Adrenal gland (tissue), 12 donors: ENCODE measurements around the gene SMS. TPM values are rescaled to one million over a fixed set of nuclear protein-coding genes. Genes with fewer than 3 reads are reported as not detected.

ENCODE experiments used
- DNase-seq, 7 donors: peaks; one replicate each; pipeline ENCODE4 v3.0.0-alpha.2; 2019 to 2020
- H3K27ac ChIP-seq, 5 donors: fragments of 200-600 bp; sonication (generic) in 4 of 5; 1 replicate in 3 of 5; 2 replicates in 2 of 5; pipeline versions ENCODE4 v1.5.1 to v1.8.0; 2016 to 2020; ENCODE audit warnings: mild to moderate bottlenecking in 1 of 5
- H3K27me3 ChIP-seq: fragments of 200-600 bp; 2 replicates; pipeline ENCODE4 v1.8.0; 2021
- H3K36me3 ChIP-seq, 2 donors: fragments of 200-600 bp; replicated peaks in 1 of 2; 1 replicate in 1 of 2; 2 replicates in 1 of 2; pipeline versions ENCODE4 v1.5.1 to v1.8.0; 2018 to 2022
- H3K4me1 ChIP-seq, 2 donors: fragments of 200-600 bp; replicated peaks in 1 of 2; 1 replicate in 1 of 2; 2 replicates in 1 of 2; pipeline versions ENCODE4 v1.5.1 to v1.8.0; 2018 to 2021
- H3K4me3 ChIP-seq, 4 donors: fragments of 200-600 bp; sonication (generic) in 3 of 4; one replicate each; pipeline ENCODE4 v1.5.1; 2016 to 2018
- H3K9me3 ChIP-seq, 3 donors: fragments of 200-600 bp; sonication (generic) in 1 of 3; replicated peaks in 1 of 3; 1 replicate in 2 of 3; 2 replicates in 1 of 3; pipeline versions ENCODE4 v1.5.1 to v1.8.0; 2016 to 2021
- CTCF ChIP-seq, 6 experiments: fragments of 450-650 bp in 4 of 6; fragments of 200-600 bp in 2 of 6; sonication (generic) in 1 of 6; IDR thresholded peaks; 1 replicate in 5 of 6; 2 replicates in 1 of 6; pipeline versions ENCODE4 v1.5.1 to v1.8.0; 2016 to 2021; ENCODE audit warnings: antibody characterized with exemption in 6 of 6, mild to moderate bottlenecking in 2 of 6, moderate library complexity in 1 of 6
- POLR2A ChIP-seq, 2 donors: fragments of 450-650 bp; IDR thresholded peaks; one replicate each; pipeline ENCODE4 v1.6.1; 2017; ENCODE audit warnings: antibody characterized with exemption in 2 of 2, mild to moderate bottlenecking in 2 of 2, moderate library complexity in 1 of 2
- WGBS, 4 donors: extraction: QIAGEN DNeasy Blood & Tissue Kit in 2 of 4; methylation state at CpG; one replicate each; pipeline versions ENCODE4 v1.1.5 to v1.1.7; 2013 to 2017; 5-methylcytosine and 5-hydroxymethylcytosine counted together
- intact Hi-C, 2 donors: fragments of 100-400 bp; cut with DNase I; formaldehyde crosslinking; loops; one replicate each; pipeline versions ENCODE4 v1.14.1 to v1.15.0; 2022 to 2023
- polyA plus RNA-seq, 3 donors: library from polyadenylated mRNA; stranded (reverse); fragments of 200-250 nt in 2 of 3; fragments of 350-450 nt in 1 of 3; fragmentation: Illumina TruSeq in 1 of 3; extraction: RNeasy Lipid Tissue Mini Kit (QIAGEN cat#74804) in 1 of 3; gene quantifications; one replicate each; pipeline ENCODE4 v1.2.3, GENCODE V29; 2013 to 2014
- total RNA-seq, 9 donors: library from RNA; depleted of rRNA in 4 of 9; stranded (reverse); fragments of >200 nt in 4 of 9; fragments of 120-200 nt in 1 of 9; fragmentation: NEBNext Ultra II Directional in 1 of 9; extraction: Animal tissue kit (Norgen Biotek cat#: 25700) in 1 of 9; gene quantifications; one replicate each; pipeline versions ENCODE4 v1.1.0 to v1.2.4, GENCODE V29; 2013 to 2023
- donor health status: healthy with polysubstance abuse.
- donor health status: Bipolar disorder and iron deficiency.
- donor health status: DM: yes; HTN: yes; CAD: no.
- donor health status: DM: no; HTN: no; CAD: no.
- donor health status: DM: no; HTN: no; CAD: no.
- donor health status: DM: yes; HTN: yes; CAD: no.

The SMS gene
- total and polyA plus RNA-seq, 12 donors = 68.3 to 265 (median 131) TPM

- intact Hi-C loops = no loop called here
- Histone ChIP-seq H3K27ac (peak overlapping the region in 2 of 5 donors; percentile 44 to 70), H3K27me3 (no peaks in the 10 kb centered on the region), H3K4me3 (no peak overlapping the region), H3K4me1 (peaks cover 0 to 22% of the 10 kb centered on the region in 2 donors), H3K9me3 (no peaks in the 10 kb centered on the region), H3K36me3 (no peaks in the 10 kb centered on the region)
- 27 to 53% (median 46%) methylated on average over 7 of the region's 7 CpGs for WGBS, 4 donors
- TF ChIP-seq CTCF (IDR thresholded peaks at IDR 0.05) (no peak), POLR2A (IDR thresholded peaks at IDR 0.05) (no peak)
- DNase-seq = peak in 1 of 7 donors; percentile 7
Observed at GRCh38 chrX:21955403-21956189, 15.1 kb downstream of the SMS start.

GRCh38 chrX:21956783-21957182 is 16.3 kb downstream of the SMS start:
- no peaks in the 10 kb centered on the region for H3K9me3 ChIP-seq
- H3K27me3 ChIP-seq = no peaks in the 10 kb centered on the region
- TF ChIP-seq CTCF (IDR thresholded peaks at IDR 0.05) (no peak), POLR2A (IDR thresholded peaks at IDR 0.05) (no peak)
- H3K4me3 ChIP-seq = no peak overlapping the region
- DNase-seq = peak in 1 of 7 donors; percentile 2
- no peak overlapping the region for H3K27ac ChIP-seq
- no peaks in the 10 kb centered on the region for H3K36me3 ChIP-seq
- intact Hi-C loops = no loop called here
- WGBS, 4 donors = 87 to 98% (median 90%) methylated on average over 3 to 7 of the region's 7 CpGs
- H3K4me1 ChIP-seq = peaks cover 7 to 33% of the 10 kb centered on the region in 2 donors

GRCh38 chrX:21958187-21958586 is 17.7 kb downstream of the SMS start:
- Histone ChIP-seq H3K27me3 (no peaks in the 10 kb centered on the region), H3K4me1 (peaks cover 7 to 36% of the 10 kb centered on the region in 2 donors), H3K36me3 (no peaks in the 10 kb centered on the region), H3K4me3 (no peak overlapping the region), H3K9me3 (no peaks in the 10 kb centered on the region), H3K27ac (no peak overlapping the region)
- WGBS, 4 donors = 56 to 77% (median 74%) methylated on average over 7 to 8 of the region's 8 CpGs
- DNase-seq = peak in 1 of 7 donors; percentile 0
- TF ChIP-seq POLR2A (IDR thresholded peaks at IDR 0.05) (no peak), CTCF (IDR thresholded peaks at IDR 0.05) (no peak)
- intact Hi-C loops = no loop called here

GRCh38 chrX:21958916-21959315 is 18.4 kb downstream of the SMS start:
- Histone ChIP-seq H3K36me3 (no peaks in the 10 kb centered on the region), H3K4me1 (peaks cover 7 to 35% of the 10 kb centered on the region in 2 donors), H3K27me3 (no peaks in the 10 kb centered on the region), H3K9me3 (no peaks in the 10 kb centered on the region), H3K27ac (peak overlapping the region in 1 of 5 donors; percentile 11), H3K4me3 (no peak overlapping the region)
- no peak for TF ChIP-seq POLR2A (IDR thresholded peaks at IDR 0.05)
- TF ChIP-seq CTCF (IDR thresholded peaks at IDR 0.05) = no peak
- 68 to 79% (median 74%) methylated on average over 3 to 4 of the region's 4 CpGs for whole genome bisulfite sequencing, 4 donors
- no peak for DNase-seq
- intact Hi-C loops = no loop called here
